GM12801 (cell line): Measurements from ENCODE around the gene C11orf86.

Source experiments
- TF ChIP-seq, protein P1 (sequence below): IDR thresholded peaks from one replicate; pipeline ENCODE4 v1.5.1; 2011; ENCODE audit warnings: control low read depth; ENCODE audit not compliant: insufficient read length; ENCODE audit errors: extremely low read depth

Gene C11orf86

DNA sequence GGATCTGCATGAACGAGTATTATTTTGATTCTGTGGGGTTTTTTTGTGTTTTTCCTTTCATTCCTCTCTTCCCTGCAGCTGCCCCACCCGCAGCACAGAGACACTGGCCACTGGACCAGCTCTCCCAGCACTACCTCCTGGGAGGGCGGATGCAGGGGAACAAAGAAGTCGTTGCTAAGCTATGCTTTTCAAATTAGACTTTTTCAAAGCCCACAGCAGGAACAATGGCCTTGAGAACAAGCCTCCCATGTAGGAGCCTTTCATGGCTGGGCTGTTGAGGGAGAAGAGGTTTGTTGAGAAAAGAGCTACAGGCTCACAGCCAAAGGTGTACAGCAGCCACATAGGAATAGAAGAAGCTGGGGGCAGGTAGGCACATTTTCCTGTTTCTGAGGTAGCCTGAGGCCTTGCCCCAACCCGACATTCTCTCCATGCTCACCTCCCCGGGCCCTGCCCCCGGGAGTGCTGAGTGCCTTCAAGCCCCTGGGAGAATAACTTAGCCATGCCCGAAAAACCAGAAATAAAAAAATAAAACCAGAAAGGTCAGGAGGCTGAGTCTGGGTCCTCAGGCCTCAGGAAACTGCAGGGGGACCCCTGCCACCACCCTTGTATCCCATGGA, 27.3 kb downstream of the C11orf86 start:
- TF ChIP-seq, protein P1, sequence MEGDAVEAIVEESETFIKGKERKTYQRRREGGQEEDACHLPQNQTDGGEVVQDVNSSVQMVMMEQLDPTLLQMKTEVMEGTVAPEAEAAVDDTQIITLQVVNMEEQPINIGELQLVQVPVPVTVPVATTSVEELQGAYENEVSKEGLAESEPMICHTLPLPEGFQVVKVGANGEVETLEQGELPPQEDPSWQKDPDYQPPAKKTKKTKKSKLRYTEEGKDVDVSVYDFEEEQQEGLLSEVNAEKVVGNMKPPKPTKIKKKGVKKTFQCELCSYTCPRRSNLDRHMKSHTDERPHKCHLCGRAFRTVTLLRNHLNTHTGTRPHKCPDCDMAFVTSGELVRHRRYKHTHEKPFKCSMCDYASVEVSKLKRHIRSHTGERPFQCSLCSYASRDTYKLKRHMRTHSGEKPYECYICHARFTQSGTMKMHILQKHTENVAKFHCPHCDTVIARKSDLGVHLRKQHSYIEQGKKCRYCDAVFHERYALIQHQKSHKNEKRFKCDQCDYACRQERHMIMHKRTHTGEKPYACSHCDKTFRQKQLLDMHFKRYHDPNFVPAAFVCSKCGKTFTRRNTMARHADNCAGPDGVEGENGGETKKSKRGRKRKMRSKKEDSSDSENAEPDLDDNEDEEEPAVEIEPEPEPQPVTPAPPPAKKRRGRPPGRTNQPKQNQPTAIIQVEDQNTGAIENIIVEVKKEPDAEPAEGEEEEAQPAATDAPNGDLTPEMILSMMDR, result no peak

DNA sequence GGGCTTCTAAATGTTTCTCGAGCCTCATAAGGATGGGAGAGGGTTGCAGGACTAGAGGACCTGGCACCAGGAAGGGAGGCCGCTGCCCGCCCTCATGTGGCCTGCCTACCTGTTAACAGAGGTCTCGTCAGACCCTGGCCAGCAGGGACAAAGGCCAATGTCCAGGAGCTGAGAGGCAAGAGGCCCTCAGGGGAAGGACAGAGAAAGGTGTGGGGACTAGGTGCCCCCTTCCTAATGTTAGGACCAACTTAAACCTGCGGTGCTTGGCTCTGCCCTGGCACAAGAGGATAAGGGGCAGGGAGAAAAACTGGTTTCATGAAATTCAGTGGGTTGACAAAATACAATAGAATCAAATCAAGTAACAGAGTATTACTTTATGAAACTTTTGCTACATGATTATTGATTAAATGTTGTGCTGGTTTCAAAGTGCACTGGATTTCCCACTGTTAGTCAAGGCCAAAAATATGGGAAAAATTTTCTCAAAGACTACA, 27.9 kb downstream of the C11orf86 start:
- TF ChIP-seq, protein P1, result no peak

DNA sequence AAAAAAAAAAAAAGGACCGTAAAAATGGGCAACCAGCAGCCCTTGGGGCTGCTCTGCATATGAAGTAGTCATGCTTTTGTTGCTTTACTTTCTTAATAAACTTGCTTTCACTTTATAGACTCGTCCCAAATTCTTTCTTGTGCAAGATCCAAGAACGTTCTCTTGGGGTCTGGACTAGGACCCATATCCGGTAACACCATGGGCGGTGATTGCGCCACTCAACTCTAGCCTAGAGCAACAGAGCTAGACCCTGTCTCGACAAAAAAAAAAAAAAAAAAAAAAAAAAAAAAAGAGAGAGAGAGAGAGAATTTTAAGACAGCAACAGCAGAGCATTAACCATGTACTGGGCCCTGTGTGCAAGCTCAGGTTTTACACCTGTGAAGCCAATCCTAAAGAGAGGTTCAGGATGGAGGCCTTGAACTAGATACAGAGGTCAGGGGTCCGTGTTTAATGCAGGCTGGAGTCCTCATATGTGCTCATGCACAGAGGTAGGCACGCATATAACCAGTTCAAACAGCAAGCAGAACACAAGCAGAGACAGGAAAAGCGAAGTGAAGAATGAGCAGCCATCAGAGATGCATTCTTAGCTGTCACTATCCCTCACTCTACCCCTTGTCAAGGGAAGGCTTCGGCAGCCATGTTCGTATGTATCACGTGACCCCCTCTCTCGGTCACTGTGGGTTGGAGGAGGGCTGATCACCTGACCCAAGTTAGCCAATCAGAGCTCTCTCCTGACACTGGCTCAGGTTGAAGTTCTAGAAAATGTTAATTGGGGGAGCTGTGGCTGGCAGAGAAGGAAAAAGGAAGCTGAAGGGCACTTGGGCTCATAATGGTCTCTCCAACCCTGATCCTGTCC, 31.2 kb downstream of the C11orf86 start:
- TF ChIP-seq, protein P1, result no peak

DNA sequence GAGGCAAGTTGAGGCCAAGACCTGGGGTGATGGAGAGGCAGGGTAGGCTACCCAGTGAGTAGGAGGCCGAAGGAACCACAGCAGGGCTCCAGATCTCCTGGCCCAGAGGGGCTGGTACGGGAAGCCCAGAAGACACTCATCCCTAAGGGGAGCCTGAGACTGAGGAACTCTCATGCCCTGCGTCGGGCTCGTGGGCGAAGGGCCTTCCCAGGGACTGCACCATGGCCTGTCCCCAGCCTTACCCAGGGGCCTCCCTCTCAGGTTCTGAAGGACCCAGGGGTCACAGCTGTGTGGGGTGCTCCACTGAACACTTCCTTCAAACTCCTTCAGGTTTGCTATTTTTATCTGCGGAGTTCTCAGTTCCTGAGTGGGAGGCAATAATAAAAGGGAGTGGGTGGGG, 32.0 kb downstream of the C11orf86 start:
- TF ChIP-seq, protein P1, result no peak

DNA sequence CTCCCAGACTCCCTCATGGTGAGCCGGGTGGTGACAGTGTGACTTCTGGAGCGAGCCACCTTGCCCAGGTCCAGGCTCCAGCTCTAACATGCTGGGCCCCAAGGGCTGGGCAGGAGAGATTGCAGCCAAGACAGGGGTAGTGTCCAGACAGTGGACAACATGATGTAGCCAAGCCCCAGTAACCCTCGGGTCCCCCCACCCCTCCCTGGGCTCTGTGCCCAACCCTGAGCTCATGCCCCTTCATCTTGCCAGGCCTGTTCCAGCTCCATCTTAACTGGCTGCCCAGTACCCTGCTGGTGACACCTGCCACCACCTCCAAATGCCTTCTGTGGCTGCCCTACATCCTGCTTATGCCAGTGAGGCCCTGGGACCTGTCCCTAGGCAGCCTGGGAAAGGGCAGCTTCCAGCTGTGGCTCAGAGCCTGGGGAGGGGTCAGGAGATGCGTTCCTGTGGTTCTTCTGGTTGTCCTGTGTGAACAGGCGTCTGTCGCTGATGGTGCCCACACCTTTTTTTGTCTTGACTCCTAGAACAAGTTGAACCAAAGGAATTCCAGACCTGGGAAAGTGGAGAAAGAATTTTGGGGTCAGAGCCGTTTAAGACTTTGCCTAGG, 35.3 kb downstream of the C11orf86 start:
- TF ChIP-seq, protein P1, result no peak

DNA sequence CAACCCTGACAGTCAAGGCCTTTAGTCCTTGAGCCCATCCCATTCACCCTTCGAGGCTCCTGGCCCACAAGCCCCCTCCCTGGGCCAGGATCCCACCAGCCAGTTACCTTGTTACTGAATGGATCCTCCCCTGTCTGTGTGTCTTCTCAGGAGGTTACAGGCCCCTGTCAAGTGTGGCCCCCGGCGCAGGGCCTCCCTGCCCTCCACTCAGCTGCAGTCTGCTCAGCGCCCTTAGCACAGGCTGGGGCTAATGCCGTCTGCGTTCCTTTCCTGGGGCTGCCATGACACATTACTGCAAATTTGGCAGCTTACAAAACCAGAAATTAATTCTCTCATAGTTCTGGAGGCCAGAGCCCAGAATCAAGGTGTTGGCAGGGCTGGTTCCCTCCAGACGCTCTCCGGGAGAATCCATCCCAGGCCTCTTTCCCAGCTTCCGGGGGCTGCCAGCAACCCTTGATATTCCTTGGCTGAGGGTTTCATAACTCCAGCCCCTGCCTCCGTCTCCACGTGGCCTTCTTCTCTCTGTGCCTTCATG, 38.5 kb downstream of the C11orf86 start:
- TF ChIP-seq, protein P1, result no peak

DNA sequence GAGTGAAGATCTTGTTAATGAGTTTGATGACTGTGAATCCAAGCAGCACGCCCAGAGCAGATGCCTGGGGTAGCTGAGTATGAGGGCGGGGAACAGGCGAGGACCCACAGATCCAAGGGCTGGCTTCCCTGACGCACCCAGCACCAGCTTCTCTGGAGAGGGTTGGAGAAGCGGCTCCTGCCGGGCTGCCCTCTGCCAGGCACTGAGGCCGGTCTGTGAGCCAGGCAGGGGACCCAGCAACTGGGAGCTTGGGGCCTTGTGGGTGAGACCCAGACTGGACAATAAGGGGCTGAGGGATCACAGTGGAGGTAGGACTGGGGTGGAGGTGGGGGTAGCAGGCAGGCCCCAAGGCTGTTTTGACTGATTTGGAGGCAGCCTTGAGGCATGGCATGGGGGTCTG, 39.2 kb downstream of the C11orf86 start:
- TF ChIP-seq, protein P1, result no peak
